K562 (cell line): ENCODE data around the gene TLE3.

ENCODE experiments used
- BRF1 ChIP-seq: IDR thresholded peaks from 3 replicates; pipeline ENCODE4 v1.6.1; 2011; ENCODE audit warnings: borderline replicate concordance, mild to moderate bottlenecking; ENCODE audit not compliant: insufficient read length; ENCODE audit errors: extremely low read depth
- CTCF ChIP-seq, 3 experiments: IDR thresholded peaks in 2 of 3; conservative IDR thresholded peaks in 1 of 3; 2 replicates each; pipeline ENCODE4 v1.5.1; 2011 to 2012; ENCODE audit warnings: low read length in 3 of 3, mild to moderate bottlenecking in 3 of 3, control low read depth in 2 of 3, improper control_type of control experiment in 1 of 3, inconsistent platforms in 1 of 3, low read depth in 1 of 3, mixed read lengths in 1 of 3, moderate library complexity in 1 of 3; ENCODE audit not compliant: insufficient read depth in 2 of 3
- EHMT2 ChIP-seq: fragments of 450-650 bp; IDR thresholded peaks from 2 replicates; pipeline ENCODE4 v1.6.1; 2018; ENCODE audit warnings: antibody characterized with exemption
- HNRNPK ChIP-seq: fragments of 200-400 bp; formaldehyde crosslinking; IDR thresholded peaks from one replicate; pipeline ENCODE4 v1.6.1; 2018; ENCODE audit warnings: mild to moderate bottlenecking, low read depth, low read length; ENCODE audit not compliant: poor library complexity, severe bottlenecking
- MAFF ChIP-seq: IDR thresholded peaks from 2 replicates; pipeline ENCODE4 v1.6.1; 2012; ENCODE audit warnings: low read length, improper control_type of control experiment
- NKRF ChIP-seq: fragments of 450-650 bp; IDR thresholded peaks from 2 replicates; pipeline ENCODE4 v1.6.1; 2016; ENCODE audit warnings: borderline replicate concordance
- POLR2A ChIP-seq: fragments of 450-650 bp; conservative IDR thresholded peaks from 2 replicates; pipeline ENCODE4 v1.6.1; 2016
- POLR2AphosphoS5 ChIP-seq: IDR thresholded peaks from 2 replicates; pipeline ENCODE4 v1.6.1; 2011; ENCODE audit warnings: mild to moderate bottlenecking, low read depth, low read length, moderate library complexity; ENCODE audit not compliant: control insufficient read depth, insufficient read depth
- PRPF4 ChIP-seq: fragments of 200-400 bp; formaldehyde crosslinking; IDR thresholded peaks from one replicate; pipeline ENCODE4 v1.6.1; 2017; ENCODE audit warnings: low read length, low read depth, mild to moderate bottlenecking; ENCODE audit not compliant: insufficient read depth, poor library complexity, severe bottlenecking
- ZSCAN29 ChIP-seq: fragments of 450-650 bp; IDR thresholded peaks from 2 replicates; pipeline ENCODE4 v1.6.1; 2017

- no peak for TF ChIP-seq POLR2AphosphoS5
- no peak for TF ChIP-seq ZSCAN29
- TF ChIP-seq MAFF = no peak
- TF ChIP-seq PRPF4 = no peak
- no peak for TF ChIP-seq EHMT2
- TF ChIP-seq HNRNPK = no peak
- no peak for TF ChIP-seq CTCF (IDR thresholded peaks at IDR 0.05 in 2 of 3, conservative IDR thresholded peaks at IDR 0.05 in 1 of 3; ENCODE audit: insufficient read depth in 2 of 3, low read depth in 1 of 3, low read length in 3 of 3)
- no peak for TF ChIP-seq BRF1
- TF ChIP-seq NKRF = no peak
- no peak for TF ChIP-seq POLR2A
Observed at GRCh38 chr15:70044168-70044567, 53.5 kb downstream of the TLE3 start.
